Activated CD8-positive, alpha-beta memory T cell treated with anti-CD3 and anti-CD28 coated beads, Interleukin-2, amount 50 U/mL, for 4 hours (primary cell): Measurements from ENCODE around the gene VPS45.
"Not testable (repeated sequence)": the region's sequence is repeated elsewhere in the genome, so short reads cannot be mapped to it uniquely, and the experiment has no call there.

ENCODE experiments used
- DNase-seq: peaks from one replicate; pipeline ENCODE4 v3.0.0-alpha.2; 2020

VPS45 gene

DNA sequence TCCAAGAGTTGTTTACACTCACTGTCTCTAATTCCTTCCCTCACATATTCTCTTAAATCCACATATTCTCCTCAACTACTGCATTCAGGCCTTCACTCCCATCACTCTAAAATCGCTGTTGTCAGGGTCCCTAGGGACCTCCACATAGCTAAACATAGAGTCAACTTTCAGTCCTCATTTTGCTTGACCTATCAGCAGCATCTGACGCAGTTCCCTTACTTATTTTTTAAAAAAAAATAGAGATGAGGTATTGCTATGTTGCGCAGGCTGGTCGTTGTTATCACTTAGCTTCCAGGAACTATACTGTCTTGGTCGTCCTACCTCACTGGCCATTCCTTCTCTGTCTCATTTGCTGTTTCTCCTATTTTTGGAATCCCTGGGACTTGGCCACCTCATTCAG, 70.5 kb downstream of the VPS45 start:
- DNase-seq = no peak

DNA sequence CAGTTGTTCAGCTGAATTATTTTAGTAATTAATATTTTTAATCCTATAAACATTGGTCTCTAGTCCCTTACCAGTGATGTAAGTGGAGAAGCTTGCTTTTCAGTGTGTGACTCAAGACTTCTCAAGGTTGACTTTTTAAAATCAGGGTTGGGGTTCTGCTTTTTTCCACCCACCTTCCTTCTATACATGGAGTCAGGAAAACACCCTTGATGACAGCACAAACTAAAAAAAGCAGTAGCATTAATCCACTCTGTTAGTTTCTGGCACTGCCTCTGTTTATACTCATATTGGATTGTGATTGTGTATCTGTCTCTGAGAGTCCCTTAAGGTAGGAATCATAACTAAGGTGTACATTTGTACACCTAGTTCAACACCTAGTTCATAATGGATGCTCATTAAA, 73.9 kb downstream of the VPS45 start:
- DNase-seq = no peak

DNA sequence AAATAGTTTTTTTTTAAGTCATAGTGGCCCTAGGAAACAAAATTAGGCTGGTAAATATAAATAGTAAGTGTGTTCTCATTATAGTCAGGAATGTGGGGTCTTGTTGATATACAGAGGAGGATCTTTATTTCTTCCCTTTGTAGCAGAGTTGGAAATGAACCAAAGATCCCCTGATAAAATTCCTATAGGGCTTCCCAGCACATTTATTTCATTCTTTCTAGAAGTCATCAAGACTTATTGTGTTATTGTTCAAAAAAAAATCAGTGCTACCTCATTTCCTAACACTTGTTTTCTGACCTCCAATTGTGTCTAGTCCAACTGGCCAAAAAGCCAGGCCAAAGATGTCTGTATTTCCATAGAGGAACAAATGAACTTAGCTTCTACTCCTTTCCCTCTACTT, 74.5 kb downstream of the VPS45 start:
- DNase-seq = no peak

DNA sequence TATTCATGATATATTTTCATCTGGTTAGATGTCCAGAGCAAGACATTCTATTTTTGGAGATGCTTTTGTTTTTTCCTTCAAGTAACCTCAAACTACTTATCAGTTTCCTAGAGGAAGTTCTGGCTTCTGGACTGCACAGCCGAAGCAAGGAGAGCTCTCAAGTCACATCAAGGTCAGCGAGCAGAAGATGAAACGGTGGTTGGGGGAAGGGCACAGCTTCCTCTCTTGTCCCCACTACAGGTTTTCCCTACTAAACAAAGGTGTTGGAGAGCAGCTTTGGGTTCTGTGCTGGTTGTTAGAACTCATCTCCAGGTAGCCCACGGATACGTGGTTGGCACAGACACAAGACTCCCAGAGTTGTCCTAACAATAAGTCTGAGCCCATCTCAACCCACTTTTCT, 77.0 kb downstream of the VPS45 start:
- no peak for DNase-seq

DNA sequence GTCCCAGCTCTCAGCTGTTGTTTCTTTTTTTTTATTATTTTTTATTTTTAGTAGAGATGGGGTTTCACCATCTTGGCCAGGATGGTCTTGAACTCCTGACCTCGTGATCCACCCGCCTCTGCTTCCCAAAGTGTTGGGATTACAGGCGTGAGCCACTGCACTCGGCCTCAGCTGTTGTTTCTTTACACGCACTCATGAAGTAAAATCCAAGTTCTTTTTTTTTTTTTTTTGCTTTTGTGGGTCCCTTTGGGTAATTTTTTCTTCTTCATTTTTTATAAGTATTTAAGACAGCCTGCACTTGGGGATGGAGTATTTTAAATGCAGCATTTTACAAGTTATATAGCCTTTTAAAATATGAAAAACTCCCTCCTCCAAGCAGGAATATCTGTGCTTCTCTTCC, 78.4 kb downstream of the VPS45 start:
- not testable (repeated sequence) for DNase-seq

DNA sequence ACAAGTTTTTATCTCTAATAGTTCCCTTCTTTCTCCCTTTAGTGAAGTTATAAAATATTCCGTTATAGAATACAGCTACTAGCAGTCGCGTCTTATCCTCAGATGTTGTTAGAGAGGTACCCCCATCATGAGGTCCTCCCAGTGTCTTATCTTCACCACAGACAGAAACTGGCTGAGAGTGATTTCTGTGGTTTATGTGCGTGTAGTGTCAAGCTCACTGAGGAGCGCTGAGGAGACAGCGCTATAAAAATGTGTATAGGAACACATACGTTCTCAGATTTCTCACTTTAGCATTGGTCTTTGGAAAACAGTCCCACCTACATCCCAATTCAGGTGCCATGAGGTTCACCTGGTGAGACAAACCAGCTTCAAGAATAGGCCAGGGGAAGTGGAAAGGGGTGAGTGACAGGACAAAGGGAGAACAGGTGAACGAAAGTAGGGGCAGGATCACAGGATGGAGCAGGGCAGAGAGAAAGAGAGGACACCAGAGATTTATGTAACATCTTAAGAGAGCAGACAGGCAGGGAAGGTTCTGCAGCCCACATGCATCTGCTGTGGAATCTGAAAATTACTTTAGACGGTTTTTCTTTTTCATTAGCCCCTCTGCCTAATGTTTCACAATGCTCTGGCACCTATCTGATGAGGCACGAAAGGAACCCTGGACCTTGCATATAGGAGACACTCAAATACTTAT, 79.4 kb downstream of the VPS45 start:
- DNase-seq = no peak

DNA sequence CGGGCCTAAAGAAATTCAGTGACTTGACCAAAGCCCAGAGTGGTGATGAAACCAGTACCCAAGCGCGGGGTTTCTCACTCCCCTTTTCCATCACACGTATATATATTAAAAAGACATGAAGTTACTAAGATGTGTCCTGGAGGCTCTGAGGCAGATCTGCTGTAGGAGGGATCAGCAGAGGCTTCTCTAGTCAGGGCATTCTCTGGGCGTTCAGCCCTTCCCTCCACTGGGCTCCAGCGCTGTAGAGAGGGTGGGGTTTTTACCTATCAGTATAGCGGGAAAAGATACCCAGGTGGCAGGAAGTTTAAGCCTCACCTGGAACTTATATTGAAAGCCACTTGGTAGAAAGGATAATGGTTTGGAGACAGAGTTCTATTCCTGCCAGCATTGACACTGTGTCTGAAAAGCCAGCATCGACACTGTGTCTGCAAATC, 81.3 kb downstream of the VPS45 start:
- DNase-seq = no peak

DNA sequence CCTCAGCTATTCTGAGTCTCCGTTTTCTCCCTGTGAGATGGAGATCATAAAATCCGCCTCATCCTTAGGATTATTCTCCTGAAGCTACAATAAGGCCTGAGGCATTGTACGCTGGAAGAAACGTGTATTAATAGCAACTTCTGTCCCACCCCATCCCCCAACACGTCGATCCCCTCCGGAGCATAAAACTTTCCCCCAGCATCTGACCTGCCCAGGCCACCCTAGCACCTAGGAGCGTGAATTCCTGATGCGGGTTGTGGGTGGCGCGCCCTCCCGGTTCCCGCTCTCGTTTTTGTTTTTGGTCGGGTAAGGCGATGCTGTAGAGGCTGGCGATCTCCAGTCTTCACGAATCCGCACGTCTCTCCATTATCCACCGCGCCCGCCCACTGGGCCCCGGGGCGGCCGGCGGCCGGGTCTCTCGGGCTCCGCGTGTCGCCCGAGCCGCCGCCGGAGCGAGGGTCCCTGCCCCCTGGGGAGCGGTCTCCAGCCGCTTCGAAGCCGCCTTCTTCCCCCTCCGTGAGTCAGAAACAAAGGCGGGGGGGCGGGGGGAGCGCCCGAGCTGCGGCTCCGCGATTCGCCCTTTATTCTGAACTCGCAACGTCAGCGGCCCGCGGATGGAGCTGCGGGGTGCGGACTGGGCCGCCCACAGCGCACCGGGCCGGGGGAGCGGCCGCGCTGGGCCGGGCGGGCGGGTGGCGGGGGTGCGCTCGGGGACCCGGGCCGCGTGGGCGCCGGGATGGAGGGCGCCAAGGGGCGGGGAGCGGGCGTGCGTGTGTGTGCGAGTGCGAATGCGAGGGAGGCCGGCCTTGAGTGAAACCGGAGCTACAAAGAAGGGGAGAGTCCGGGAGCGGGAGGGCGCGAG, 81.9 kb downstream of the VPS45 start, which contains the start of gene PLEKHO1:
TSS of gene PLEKHO1 (plus strand) at position 646 of the 862 bp plus-strand sequence. CDS start 342 bp downstream, outside the sequence.
- DNase-seq = peak; percentile 89

DNA sequence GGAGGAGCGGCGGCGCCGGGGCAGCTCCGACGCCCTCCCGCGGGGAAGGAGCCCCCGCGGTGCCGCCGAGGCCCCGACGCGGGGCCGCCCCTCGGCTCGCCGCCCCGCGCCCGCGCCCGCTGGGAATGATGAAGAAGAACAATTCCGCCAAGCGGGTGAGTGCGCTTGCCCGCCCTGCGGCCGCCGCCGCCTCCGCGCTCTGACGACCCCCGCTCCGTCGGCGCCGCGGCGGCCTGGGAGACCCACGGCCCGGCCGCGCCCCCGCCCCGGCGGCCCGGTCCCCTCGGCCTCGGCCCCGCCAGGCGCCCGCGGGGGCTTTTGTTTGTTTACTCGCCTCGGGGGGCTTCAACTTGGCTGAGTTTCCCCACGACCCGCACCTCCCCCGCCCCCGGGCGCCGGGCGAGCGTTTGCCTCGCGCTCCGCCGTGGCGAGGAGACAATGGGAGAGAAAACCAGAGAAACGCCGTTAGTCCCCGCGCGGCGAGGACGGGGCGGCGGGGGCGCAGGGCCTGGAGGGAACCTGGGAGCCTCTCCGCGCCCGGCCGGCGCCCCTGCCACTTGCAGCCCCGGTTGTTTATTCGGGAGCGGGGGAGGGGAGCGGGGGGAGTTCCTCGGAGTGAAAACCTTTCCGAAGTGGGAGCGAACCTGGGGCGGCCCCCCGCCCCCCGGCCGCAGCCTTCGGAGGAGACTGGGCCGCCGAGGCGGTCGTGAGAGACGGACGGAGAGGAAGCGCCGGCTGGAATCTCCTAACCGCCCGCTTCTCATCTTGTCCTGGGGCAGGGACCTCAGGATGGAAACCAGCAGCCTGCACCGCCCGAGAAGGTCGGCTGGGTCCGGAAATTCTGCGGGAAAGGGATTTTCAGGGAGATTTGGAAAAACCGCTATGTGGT, 82.8 kb downstream of the VPS45 start:
- DNase-seq = peak; percentile 35

DNA sequence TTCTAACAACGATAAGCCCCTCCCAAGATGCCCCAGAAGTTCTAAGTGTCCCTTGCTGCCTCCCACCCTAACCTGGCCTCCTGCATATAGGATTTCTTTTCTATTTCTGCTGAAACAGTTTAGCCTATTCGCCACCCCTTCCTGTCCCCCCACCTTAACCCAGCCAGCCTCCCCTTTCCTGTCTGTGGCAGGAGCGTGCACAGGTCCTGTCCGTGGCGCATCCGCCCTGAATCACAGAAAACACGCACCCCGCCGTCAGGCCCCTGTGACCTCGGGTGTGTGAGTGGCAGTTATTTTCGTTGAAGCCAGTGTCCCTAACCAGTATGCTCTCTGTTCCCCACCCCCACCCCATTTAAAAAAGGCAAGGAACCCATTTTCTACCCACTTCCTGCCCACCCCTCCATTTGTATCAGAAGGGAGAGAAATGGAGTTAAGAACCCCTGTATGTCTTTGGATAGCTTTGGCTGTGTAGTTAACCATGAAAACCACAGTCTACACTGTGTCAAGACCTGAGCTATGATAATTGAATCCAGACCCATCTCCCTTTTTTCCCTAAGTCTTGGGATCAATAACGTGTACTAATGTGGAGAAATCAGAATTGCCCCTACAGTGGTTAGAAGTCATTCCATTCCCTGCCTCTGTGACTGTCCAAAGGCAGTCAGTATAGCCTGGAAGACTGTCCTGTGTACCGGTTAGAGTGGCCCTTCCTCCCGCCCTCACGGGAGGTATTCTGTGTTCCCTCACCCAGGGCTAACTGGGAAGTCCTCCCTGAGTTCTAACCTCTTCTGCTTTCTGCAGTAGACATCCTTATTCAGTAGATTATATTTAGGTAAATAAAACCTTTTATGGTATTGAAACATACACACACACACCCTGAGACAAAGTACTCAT, 84.0 kb downstream of the VPS45 start:
- peak; percentile 68 for DNase-seq

DNA sequence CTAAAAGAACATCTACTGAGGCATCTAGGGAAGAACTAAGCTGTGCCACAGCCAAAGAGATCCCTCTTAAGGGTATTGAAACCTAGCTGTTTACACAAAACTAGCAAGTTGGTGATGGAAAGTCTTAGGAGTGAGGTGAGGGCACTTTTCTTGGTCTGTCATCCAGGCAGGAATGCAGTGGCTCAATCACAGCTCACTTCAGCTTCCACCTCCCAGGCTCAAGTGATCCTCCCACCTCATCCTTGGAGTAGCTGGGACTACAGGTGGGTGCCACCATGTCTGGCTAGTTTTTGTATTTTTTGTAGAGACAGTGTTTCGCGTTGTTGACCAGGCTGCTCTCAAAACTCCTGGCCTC, 84.6 kb downstream of the VPS45 start:
- no peak for DNase-seq

DNA sequence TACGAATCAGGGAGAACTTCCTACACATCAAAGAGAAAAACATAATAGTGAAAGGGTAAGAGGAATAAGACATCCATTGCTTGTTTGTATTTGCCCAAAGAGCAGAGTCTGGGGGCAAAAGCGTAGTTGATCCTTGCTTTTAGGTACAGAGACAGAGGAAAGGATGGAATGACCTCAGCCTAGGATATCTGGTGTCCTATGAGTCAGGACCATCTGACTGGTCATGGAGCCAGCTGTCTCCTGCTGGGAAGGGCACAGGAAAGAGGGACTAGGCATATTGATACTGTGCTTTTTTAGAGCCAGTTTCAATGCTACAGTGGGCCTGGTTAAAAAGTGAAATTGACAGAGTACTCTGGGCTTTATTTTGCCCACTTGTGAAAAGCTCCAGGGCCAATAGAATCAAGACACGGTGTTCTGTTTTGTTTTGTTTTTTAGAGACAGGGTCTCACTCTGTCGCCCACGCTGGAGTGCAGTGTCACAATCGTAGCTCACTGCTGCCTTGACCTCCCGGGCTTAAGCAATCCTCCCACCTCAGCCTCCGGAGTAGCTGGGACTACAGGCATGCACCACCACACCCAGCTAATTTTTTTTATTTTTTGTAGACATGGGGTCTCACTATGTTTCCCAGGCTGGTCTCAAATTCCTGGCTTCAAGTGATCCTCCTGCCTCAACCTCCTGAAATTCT, 85.3 kb downstream of the VPS45 start:
- no peak for DNase-seq

DNA sequence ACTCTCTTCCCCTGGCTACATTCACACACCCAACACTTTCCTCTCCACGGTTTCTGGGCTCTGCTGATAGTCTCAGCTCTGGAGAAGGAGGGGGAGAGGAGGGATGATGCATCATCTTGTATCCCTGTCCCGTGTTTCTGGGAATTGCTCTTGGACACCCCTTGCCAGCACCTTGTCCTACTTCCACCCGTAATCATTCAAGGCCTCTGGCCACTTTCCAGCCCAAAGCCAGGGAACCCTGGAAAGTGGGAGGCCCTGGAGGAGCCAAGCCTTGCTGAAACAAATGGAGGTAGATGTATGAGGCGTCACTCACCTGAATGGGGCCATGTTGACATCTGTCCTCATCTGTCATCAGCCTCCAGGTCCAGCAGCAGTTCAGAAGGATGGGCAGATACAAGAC, 86.6 kb downstream of the VPS45 start:
- DNase-seq = no peak

DNA sequence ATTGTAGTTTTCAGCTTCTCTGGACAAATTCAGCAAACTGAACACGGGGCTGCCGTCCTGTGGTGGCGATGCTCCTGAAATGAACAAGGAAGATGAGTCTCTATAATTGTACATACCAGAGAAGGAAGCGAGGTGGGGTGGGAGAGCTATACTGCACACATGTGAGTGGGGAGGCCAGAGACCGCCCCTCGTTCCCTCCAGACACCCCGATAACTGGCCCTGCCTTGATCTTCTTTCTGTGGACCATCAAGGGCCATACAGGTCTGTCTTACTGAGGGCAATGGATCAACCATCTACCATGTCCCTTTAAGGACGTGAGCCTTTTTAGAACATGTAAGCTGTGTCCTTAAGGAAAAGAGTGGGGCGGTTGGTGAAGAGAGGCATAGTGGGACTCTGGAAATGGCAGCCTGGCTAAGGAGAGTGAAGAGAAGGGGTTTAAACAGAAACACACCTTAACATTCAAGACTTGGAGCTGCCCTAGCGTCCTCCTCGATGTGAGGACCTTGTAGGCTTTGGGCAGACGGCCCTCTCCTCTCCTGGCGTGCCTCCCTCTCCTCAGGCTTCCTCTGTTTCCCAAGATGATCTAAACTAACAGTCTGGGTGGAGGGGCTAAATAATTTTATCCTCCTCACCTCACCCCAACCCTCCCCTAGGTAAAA, 88.0 kb downstream of the VPS45 start:
- DNase-seq = no peak

DNA sequence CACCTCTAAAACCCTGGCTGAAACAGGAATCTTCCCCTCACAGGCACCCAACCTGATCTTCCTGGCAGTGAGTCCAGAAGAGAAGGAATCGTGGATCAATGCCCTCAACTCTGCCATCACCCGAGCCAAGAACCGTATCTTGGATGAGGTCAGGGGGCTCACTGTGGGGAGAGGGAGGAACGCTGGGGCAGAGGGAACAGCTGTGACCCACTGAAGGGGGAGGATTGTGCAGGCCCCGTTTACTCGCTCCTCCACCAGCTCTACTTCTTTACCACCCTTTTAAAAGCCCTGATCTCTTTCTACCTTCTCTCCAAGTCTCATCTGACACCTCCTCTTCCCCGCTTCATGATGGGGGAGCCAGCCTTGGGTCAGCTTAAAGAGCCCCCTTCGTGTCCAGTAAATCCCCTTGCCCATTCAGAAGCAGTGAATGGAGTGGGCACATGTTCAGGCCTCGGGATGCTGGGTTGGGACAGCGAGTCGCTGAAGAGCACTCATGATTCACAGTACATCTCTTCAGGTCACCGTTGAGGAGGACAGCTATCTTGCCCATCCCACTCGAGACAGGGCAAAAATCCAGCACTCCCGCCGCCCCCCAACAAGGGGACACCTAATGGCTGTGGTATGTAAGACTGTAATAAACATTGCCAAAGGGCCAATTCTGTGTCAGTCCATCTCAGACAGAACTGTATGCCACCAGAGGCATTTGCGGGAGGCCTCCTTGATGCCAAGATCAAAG, 89.5 kb downstream of the VPS45 start:
- DNase-seq = no peak

DNA sequence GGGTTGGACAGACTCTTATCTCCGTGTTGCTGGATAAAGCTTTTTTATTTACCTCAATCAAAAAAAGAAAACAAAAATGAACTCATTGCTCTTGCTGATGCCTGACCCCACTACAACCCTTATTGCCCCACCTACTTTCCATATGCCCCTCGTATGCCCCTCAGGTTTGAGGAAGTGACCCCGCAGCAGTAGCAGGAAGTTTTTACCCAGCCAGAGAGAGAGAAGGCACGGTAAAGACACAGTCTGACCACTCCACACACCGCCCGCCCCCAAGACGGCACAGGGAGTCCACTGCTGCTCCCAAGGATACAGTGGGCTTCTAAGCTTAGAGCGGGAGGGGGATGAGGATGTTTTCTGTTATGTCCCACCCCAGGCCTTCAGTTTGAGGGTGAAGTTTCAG, 92.0 kb downstream of the VPS45 start:
- no peak for DNase-seq

DNA sequence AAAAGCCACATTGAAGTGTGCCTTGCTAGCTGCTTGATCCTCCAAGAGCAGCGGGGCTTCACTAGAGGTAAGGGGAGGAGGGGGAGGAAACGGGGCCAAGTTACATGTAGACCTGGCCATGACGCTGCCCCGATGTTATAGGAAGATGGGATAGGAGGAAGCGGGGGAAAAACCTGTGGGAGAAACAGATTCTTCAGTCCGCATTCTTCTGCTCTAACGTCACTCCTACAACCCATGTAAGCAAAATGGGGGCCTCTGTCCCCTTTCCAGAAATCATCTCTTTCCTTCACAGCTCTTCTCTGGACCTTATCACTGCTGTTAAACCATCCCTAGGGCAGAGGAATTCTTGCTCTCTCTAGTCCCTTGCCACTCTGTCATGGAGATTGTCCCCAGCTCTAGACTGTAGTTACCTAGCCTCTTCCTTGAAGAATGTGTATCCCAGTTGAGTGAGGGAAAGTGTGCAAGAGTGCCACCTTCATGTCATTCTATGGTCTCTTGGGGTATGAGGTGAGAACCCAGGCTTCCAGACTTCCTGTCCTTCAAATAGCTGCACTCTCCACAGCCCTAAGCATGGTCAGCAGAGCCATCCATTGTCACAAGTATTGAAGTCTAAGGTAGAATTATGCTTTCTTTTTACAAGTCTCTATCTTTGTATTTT, 93.5 kb downstream of the VPS45 start:
- DNase-seq = no peak

DNA sequence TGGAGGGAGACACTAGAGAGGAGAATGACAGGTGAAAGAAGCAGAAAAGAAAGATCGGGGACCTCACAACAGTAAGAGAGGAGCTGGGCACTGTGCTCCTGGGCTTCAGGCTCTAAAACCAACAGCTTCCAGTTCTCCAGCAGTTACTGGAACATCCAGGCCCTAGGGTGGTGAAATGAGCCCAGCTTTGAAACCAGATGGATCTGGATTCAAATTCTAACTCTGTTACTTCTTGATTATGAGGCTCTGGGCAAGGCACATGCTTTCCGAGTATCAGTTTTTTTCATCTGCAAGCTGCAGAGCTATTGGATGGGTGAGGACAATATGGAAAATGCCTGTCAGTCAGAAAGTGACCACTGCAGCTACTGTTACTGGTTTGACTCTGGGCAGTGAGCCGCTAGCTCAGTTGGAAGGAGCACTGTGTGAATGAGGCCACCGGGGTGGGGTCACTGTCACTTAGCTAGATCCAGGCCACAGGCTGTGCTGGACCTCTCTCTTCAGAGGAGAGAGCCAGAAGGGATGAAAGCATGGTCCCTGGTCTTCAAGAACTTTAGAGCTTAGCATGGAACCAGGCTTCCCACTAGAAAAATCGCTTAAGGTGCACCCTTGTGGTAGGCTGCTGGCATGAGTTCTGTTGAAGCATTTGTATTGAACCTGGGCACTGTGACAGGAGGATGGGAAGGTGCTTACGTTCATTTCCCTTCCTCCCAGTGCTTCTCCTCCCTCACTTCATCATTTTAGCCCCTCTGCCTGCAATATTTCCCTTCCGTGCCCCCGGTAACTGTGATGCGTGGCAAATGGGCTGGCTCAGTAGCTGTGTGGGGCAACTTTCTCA, 94.4 kb downstream of the VPS45 start:
- DNase-seq = no peak

DNA sequence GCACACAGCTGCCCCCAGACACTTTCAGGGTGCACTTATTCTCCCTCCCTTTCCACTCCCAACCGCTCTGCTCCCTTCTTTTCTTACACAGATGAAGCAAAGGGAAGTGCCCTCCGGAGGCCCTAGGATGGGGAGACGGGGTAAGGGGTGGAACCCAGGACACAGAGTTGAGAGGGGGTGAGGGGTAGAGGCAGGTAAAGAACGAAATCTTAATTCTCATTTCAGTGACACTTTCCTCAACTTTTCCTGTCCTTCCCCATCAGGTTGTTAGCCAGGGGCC, 94.9 kb downstream of the VPS45 start:
- no peak for DNase-seq
